GM21576 (cell line): ENCODE data around the gene TMEM169.
"Not testable (repeated sequence)": the region's sequence is repeated elsewhere in the genome, so short reads cannot be mapped to it uniquely, and the experiment has no call there.

ENCODE experiments used
- ATAC-seq: cut with Tn5 transposase; IDR thresholded peaks from one replicate; pipeline ENCODE4 v1.9.1; 2021; ENCODE audit warnings: mild to moderate bottlenecking, moderate library complexity; ENCODE audit not compliant: unreplicated experiment

Gene TMEM169

GRCh38 chr2:216126943-216127342 is 45.2 kb downstream of the TMEM169 start:
- ATAC-seq = no peak

GRCh38 chr2:216130346-216130971 is 48.7 kb downstream of the TMEM169 start:
- no peak for ATAC-seq

GRCh38 chr2:216131175-216131926 is 49.6 kb downstream of the TMEM169 start:
- no peak for ATAC-seq

GRCh38 chr2:216132585-216132984 is 50.9 kb downstream of the TMEM169 start:
- ATAC-seq = no peak

GRCh38 chr2:216133397-216133796 is 51.7 kb downstream of the TMEM169 start:
- no peak for ATAC-seq

- no peak for ATAC-seq
These were observed 53.3 kb downstream of the TMEM169 start for GRCh38 chr2:216134958-216135541.

- ATAC-seq = no peak
These were observed 58.2 kb downstream of the TMEM169 start for GRCh38 chr2:216139884-216140283.

GRCh38 chr2:216141516-216141915 is 59.8 kb downstream of the TMEM169 start:
- ATAC-seq = not testable (repeated sequence)

- peak; percentile 99 for ATAC-seq
These were observed 60.8 kb downstream of the TMEM169 start for GRCh38 chr2:216142540-216142939.

- no peak for ATAC-seq
These were observed 62.7 kb downstream of the TMEM169 start for GRCh38 chr2:216144372-216144771.

GRCh38 chr2:216144857-216145256 is 63.1 kb downstream of the TMEM169 start:
- no peak for ATAC-seq

GRCh38 chr2:216146573-216146972 is 64.9 kb downstream of the TMEM169 start:
- no peak for ATAC-seq

GRCh38 chr2:216147172-216148131 is 65.7 kb downstream of the TMEM169 start:
- no peak for ATAC-seq

GRCh38 chr2:216148983-216149382 is 67.3 kb downstream of the TMEM169 start:
- no peak for ATAC-seq

- ATAC-seq = no peak
These were observed 68.0 kb downstream of the TMEM169 start for GRCh38 chr2:216149741-216150140.

- no peak for ATAC-seq
These were observed 69.8 kb downstream of the TMEM169 start for GRCh38 chr2:216151313-216152025.
